CD14-positive monocyte (primary cell): ENCODE measurements around the gene KRT79. TPM values are rescaled to one million over a fixed set of nuclear protein-coding genes. Genes with fewer than 3 reads are reported as not detected.

Experiments used
- DNase-seq, 3 donors: peaks; one replicate each; pipeline ENCODE4 v3.0.0-alpha.2; 2011 to 2022
- H2AFZ ChIP-seq: 2 replicates; pipeline ENCODE4 v1.6.0; 2012; ENCODE audit warnings: mild to moderate bottlenecking, low read depth, low read length, inconsistent platforms; ENCODE audit not compliant: insufficient read depth, poor library complexity, severe bottlenecking
- H3K27ac ChIP-seq, 2 donors: 1 replicate in 1 of 2; 2 replicates in 1 of 2; pipeline ENCODE4 v1.5.1; 2012 to 2013; ENCODE audit warnings: low read length in 2 of 2, control low read depth in 1 of 2, inconsistent platforms in 1 of 2, low read depth in 1 of 2, mild to moderate bottlenecking in 1 of 2
- H3K27me3 ChIP-seq, 2 donors: one replicate each; pipeline versions ENCODE4 v1.6.0 to v1.6.1; 2011 to 2013; ENCODE audit warnings: low read length in 2 of 2; ENCODE audit not compliant: control insufficient read depth in 2 of 2, insufficient read depth in 2 of 2
- H3K36me3 ChIP-seq, 2 donors: replicated peaks in 1 of 2; 1 replicate in 1 of 2; 2 replicates in 1 of 2; pipeline versions ENCODE4 v1.5.1 to v1.6.1; 2012 to 2013; ENCODE audit warnings: low read length in 2 of 2, control low read depth in 1 of 2, inconsistent platforms in 1 of 2, mild to moderate bottlenecking in 1 of 2; ENCODE audit not compliant: insufficient read depth in 2 of 2, control insufficient read depth in 1 of 2
- H3K4me1 ChIP-seq, 2 donors: 1 replicate in 1 of 2; 2 replicates in 1 of 2; pipeline versions ENCODE4 v1.5.1 to v1.6.1; 2012 to 2013; ENCODE audit warnings: low read length in 2 of 2, control low read depth in 1 of 2, inconsistent platforms in 1 of 2, mild to moderate bottlenecking in 1 of 2, moderate library complexity in 1 of 2; ENCODE audit not compliant: insufficient read depth in 2 of 2, control insufficient read depth in 1 of 2
- H3K4me2 ChIP-seq: replicated peaks from 2 replicates; pipeline ENCODE3; 2012; ENCODE audit warnings: low read length, moderate library complexity, mild to moderate bottlenecking; ENCODE audit not compliant: poor library complexity, severe bottlenecking; ENCODE audit errors: extremely low read depth
- H3K4me3 ChIP-seq, 3 experiments: fragments of 200-600 bp in 1 of 3; sonication (generic) in 1 of 3; replicated peaks in 1 of 3; 1 replicate in 2 of 3; 2 replicates in 1 of 3; pipeline ENCODE4 v1.5.1; 2011 to 2013; ENCODE audit warnings: low read length in 3 of 3, mild to moderate bottlenecking in 3 of 3, control low read depth in 2 of 3, low read depth in 2 of 3, inconsistent platforms in 1 of 3, moderate library complexity in 1 of 3
- H3K79me2 ChIP-seq: 2 replicates; pipeline ENCODE4 v1.6.0; 2012; ENCODE audit warnings: mild to moderate bottlenecking, control low read depth, inconsistent platforms, low read length, moderate library complexity; ENCODE audit not compliant: insufficient read depth
- H3K9ac ChIP-seq: 2 replicates; pipeline ENCODE4 v1.6.0; 2017; ENCODE audit warnings: low read length, mild to moderate bottlenecking; ENCODE audit not compliant: insufficient read depth, poor library complexity, severe bottlenecking
- H3K9me3 ChIP-seq, 2 donors: replicated peaks in 1 of 2; 1 replicate in 1 of 2; 2 replicates in 1 of 2; pipeline versions ENCODE4 v1.5.1 to v1.6.1; 2012 to 2013; ENCODE audit warnings: low read length in 2 of 2, control low read depth in 1 of 2; ENCODE audit not compliant: control insufficient read depth in 1 of 2, insufficient read depth in 1 of 2
- H4K20me1 ChIP-seq: 2 replicates; pipeline ENCODE4 v1.6.0; 2012; ENCODE audit warnings: mild to moderate bottlenecking, low read length, control low read depth, moderate library complexity; ENCODE audit not compliant: insufficient read depth
- H3K27ac Mint-ChIP-seq, 7 donors: one replicate each; pipeline ENCODE4 v1.8.0; 2020; ENCODE audit warnings: mild to moderate bottlenecking in 7 of 7, mixed read lengths in 7 of 7, moderate library complexity in 6 of 7, inconsistent platforms in 2 of 7
- H3K27me3 Mint-ChIP-seq, 3 donors: one replicate each; pipeline ENCODE4 v1.8.0; 2021 to 2022; ENCODE audit warnings: low read depth in 3 of 3, mild to moderate bottlenecking in 3 of 3, mixed read lengths in 3 of 3, moderate library complexity in 3 of 3, inconsistent platforms in 1 of 3
- H3K36me3 Mint-ChIP-seq, 2 donors: one replicate each; pipeline ENCODE4 v1.8.0; 2020; ENCODE audit warnings: mixed read lengths in 2 of 2, inconsistent platforms in 1 of 2, mild to moderate bottlenecking in 1 of 2
- H3K4me1 Mint-ChIP-seq: one replicate; pipeline ENCODE4 v1.8.0; 2020; ENCODE audit warnings: mild to moderate bottlenecking, mixed read lengths
- H3K4me3 Mint-ChIP-seq, 2 donors: one replicate each; pipeline ENCODE4 v1.8.0; 2020; ENCODE audit warnings: mild to moderate bottlenecking in 2 of 2, mixed read lengths in 2 of 2, moderate library complexity in 1 of 2
- H3K9me3 Mint-ChIP-seq, 7 donors: one replicate each; pipeline ENCODE4 v1.8.0; 2020 to 2022; ENCODE audit warnings: mixed read lengths in 7 of 7, mild to moderate bottlenecking in 6 of 7, moderate library complexity in 6 of 7, inconsistent platforms in 2 of 7
- WGBS: methylation state at CpG from one replicate; pipeline ENCODE4 v1.1.5; 2013; ENCODE audit warnings: missing lambda C conversion rate; ENCODE audit not compliant: insufficient coverage; 5-methylcytosine and 5-hydroxymethylcytosine counted together
- intact Hi-C, 2 donors: fragments of 100-400 bp; cut with micrococcal nuclease; formaldehyde crosslinking; loops; one replicate each; pipeline versions ENCODE4 v1.15.0 to v1.15.1; 2023
- polyA plus RNA-seq, 3 donors: library from polyadenylated mRNA; depleted of rRNA in 1 of 3; unstranded in 2 of 3; stranded (reverse) in 1 of 3; fragments of 300-500 nt in 2 of 3; fragments of >200 nt in 1 of 3; fragmentation: Illumina TruSeq in 2 of 3; gene quantifications; 1 replicate in 2 of 3; 2 replicates in 1 of 3; pipeline ENCODE4 v1.2.3, GENCODE V29; 2012 to 2021
- TF ChIP-seq, protein P1 (sequence below): fragments of 200-600 bp; IDR thresholded peaks from one replicate; pipeline ENCODE4 v1.8.0; 2022; ENCODE audit warnings: antibody characterized with exemption, mild to moderate bottlenecking

The KRT79 gene
- polyA plus RNA-seq, 3 donors: not detected

DNA sequence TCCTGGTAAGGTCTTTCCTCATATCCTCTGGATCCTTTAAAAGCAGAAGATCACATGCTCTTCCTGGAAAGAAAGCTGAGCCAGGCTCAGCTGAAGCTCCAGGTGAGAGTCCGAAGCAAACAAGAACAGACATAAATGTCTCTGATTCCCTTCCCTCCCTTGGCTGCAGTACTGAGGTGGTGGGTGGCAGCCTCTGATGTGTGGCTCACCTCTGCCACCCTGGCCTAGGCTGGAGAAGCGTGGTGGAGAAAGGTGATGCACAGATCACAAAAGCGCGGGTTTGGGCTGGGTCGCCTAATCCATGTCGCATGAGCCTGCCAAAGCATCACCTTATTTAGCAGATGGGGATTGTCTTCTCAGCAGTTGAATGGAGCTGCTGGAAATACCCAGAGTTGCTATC is 54.2 kb downstream of the KRT79 start:
- Histone ChIP-seq H3K4me3 (no peak overlapping the region), H4K20me1 (no peaks in the 10 kb centered on the region), H3K27ac (no peak overlapping the region), H2AFZ (no peak overlapping the region), H3K9me3 (no peaks in the 10 kb centered on the region), H3K4me1 (no peaks in the 10 kb centered on the region), H3K79me2 (no peaks in the 10 kb centered on the region), H3K9ac (no peak overlapping the region), H3K27me3 (peaks cover 0 to 3% of the 10 kb centered on the region in 2 donors), H3K36me3 (no peaks in the 10 kb centered on the region), H3K4me2 (no peak overlapping the region)
- Mint-ChIP-seq H3K4me1 (no peaks in the 10 kb centered on the region), H3K36me3 (no peaks in the 10 kb centered on the region), H3K9me3 (no peaks in the 10 kb centered on the region), H3K27me3 (peaks cover 8 to 17% (median 12%) of the 10 kb centered on the region in 3 donors), H3K27ac (no peak overlapping the region), H3K4me3 (no peak overlapping the region)
- TF ChIP-seq, protein P1, sequence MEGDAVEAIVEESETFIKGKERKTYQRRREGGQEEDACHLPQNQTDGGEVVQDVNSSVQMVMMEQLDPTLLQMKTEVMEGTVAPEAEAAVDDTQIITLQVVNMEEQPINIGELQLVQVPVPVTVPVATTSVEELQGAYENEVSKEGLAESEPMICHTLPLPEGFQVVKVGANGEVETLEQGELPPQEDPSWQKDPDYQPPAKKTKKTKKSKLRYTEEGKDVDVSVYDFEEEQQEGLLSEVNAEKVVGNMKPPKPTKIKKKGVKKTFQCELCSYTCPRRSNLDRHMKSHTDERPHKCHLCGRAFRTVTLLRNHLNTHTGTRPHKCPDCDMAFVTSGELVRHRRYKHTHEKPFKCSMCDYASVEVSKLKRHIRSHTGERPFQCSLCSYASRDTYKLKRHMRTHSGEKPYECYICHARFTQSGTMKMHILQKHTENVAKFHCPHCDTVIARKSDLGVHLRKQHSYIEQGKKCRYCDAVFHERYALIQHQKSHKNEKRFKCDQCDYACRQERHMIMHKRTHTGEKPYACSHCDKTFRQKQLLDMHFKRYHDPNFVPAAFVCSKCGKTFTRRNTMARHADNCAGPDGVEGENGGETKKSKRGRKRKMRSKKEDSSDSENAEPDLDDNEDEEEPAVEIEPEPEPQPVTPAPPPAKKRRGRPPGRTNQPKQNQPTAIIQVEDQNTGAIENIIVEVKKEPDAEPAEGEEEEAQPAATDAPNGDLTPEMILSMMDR: no peak
- WGBS: no CpG with 5 or more reads among the region's 6 CpGs
- no peak for DNase-seq
- intact Hi-C loops: no loop called here

DNA sequence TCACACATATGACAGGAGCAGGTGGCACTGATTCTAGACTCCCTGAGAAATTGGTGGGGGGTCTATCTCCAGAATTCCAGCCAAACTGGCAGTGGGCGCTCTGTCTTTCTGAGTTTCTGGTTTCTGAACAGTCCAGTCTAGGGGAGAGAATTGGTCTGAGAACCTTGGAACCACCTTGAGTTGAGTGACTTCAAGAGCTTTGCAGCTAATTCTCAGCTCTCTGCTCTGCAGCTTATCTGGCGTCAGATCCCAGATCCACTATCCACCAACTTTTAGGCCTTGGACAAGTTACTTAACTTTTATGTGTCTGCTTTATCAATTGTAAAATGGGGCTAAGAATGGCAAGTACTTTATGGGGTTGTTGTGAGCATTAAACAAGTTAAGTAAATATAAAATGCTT is 55.3 kb downstream of the KRT79 start:
- Mint-ChIP-seq H3K27me3 (peaks cover 6 to 15% (median 7%) of the 10 kb centered on the region in 3 donors), H3K27ac (no peak overlapping the region), H3K36me3 (no peaks in the 10 kb centered on the region), H3K4me3 (no peak overlapping the region), H3K9me3 (no peaks in the 10 kb centered on the region), H3K4me1 (no peaks in the 10 kb centered on the region)
- TF ChIP-seq, protein P1: no peak
- Histone ChIP-seq H3K79me2 (no peaks in the 10 kb centered on the region), H3K36me3 (no peaks in the 10 kb centered on the region), H3K9me3 (no peaks in the 10 kb centered on the region), H2AFZ (no peak overlapping the region), H3K27ac (no peak overlapping the region), H3K9ac (no peak overlapping the region), H3K4me2 (no peak overlapping the region), H3K4me1 (no peaks in the 10 kb centered on the region), H4K20me1 (no peaks in the 10 kb centered on the region), H3K27me3 (peaks cover 0 to 5% of the 10 kb centered on the region in 2 donors), H3K4me3 (no peak overlapping the region)
- intact Hi-C loops: no loop called here
- DNase-seq: no peak
- no CpG with 5 or more reads among the region's 2 CpGs for WGBS
